ENCODE results near the gene RORB. TPM values are rescaled to one million over a fixed set of nuclear protein-coding genes. Genes with fewer than 3 reads are reported as not detected.
A peak's percentile ranks its signal among the peaks of the same experiment; 100 is the strongest.

The RORB gene
- polyA plus RNA-seq, 1 experiment, result not detected

DNA sequence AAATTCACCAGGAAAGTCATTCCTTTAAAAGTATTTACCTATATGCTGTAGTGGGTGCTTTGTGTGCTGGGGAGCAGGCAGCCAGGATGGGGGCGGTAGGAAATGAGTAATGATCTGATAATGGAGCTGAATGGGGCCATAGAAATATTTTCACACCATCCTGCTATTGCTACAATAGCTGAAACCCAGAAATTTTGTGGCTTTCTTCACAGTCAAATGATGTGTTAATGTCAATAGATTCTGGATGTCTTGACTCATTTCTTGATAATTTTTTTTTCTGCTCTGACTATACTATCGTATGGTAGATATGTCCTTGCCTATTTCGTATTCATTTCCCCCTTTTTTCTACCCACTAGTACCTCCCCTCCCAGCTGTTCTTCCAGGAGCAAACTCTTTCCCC lies 59.5 kb downstream of the RORB start:
- Histone ChIP-seq H3K4me3 (ENCODE audit: low read depth, low read length) (no peak overlapping the region), H3K27me3 (ENCODE audit: control insufficient read depth, insufficient read depth, low read length) (no peaks in the 10 kb centered on the region), H3K36me3 (ENCODE audit: control insufficient read depth, insufficient read depth, low read length) (no peaks in the 10 kb centered on the region)
- POLR2A ChIA-PET, result no interaction called here
- CTCF ChIA-PET, result interaction anchor here (0.7 to 1.0 kb wide), 2 partner anchors 13 to 24 kb away, joined by 3 read pairs; no protein-coding TSS in a partner anchor
- TF ChIP-seq, protein P1, sequence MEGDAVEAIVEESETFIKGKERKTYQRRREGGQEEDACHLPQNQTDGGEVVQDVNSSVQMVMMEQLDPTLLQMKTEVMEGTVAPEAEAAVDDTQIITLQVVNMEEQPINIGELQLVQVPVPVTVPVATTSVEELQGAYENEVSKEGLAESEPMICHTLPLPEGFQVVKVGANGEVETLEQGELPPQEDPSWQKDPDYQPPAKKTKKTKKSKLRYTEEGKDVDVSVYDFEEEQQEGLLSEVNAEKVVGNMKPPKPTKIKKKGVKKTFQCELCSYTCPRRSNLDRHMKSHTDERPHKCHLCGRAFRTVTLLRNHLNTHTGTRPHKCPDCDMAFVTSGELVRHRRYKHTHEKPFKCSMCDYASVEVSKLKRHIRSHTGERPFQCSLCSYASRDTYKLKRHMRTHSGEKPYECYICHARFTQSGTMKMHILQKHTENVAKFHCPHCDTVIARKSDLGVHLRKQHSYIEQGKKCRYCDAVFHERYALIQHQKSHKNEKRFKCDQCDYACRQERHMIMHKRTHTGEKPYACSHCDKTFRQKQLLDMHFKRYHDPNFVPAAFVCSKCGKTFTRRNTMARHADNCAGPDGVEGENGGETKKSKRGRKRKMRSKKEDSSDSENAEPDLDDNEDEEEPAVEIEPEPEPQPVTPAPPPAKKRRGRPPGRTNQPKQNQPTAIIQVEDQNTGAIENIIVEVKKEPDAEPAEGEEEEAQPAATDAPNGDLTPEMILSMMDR (IDR thresholded peaks at IDR 0.05; ENCODE audit: insufficient read depth, low read depth, low read length), result no peak
- no peak for DNase-seq (ENCODE audit: low read depth)

DNA sequence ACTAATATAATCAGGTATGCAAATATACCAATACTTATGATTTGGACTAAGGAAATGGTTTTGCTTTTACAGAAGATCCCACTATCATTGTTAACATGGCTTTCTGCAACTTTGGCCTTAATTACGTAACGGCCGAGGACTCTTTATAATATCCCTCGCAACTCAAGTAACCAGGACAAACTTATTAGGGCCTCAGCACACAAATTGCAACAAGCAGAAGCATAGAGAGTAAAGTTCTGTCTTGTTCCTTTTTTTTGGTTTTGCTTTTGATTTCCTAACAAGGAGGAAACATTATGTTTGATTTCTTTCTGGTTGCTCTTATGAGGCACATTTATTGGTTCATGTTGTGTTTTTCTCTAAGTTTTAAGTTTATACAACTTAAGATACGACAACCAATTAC lies 60.4 kb downstream of the RORB start:
- CTCF ChIA-PET, result no interaction called here
- TF ChIP-seq, protein P1 (IDR thresholded peaks at IDR 0.05; ENCODE audit: insufficient read depth, low read depth, low read length), result no peak
- DNase-seq (ENCODE audit: low read depth), result no peak
- POLR2A ChIA-PET, result no interaction called here
- Histone ChIP-seq H3K36me3 (ENCODE audit: control insufficient read depth, insufficient read depth, low read length) (no peaks in the 10 kb centered on the region), H3K4me3 (ENCODE audit: low read depth, low read length) (no peak overlapping the region), H3K27me3 (ENCODE audit: control insufficient read depth, insufficient read depth, low read length) (no peaks in the 10 kb centered on the region)

DNA sequence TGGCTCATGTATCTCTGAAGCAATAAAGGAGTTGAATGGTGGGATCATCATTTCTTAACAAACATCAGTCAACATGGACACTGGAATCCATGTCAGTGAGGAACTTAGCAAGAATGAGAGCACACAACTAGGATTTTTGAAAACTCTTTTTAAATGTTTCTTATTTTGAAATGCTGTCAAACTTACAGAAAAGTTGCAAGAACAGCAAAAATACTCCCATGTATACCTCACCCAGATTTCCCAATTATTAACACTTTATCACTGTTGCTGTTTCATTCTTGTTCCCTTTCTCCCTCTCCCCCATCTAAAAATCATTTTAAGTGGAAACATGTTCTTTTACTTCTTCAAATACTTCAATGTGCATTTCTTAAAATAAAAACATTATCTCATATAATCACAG lies 65.5 kb downstream of the RORB start:
- Histone ChIP-seq H3K27me3 (ENCODE audit: control insufficient read depth, insufficient read depth, low read length) (no peaks in the 10 kb centered on the region), H3K36me3 (ENCODE audit: control insufficient read depth, insufficient read depth, low read length) (no peaks in the 10 kb centered on the region), H3K4me3 (ENCODE audit: low read depth, low read length) (no peak overlapping the region)
- ChIA-PET POLR2A (no interaction called here), CTCF (no interaction called here)
- TF ChIP-seq, protein P1 (IDR thresholded peaks at IDR 0.05; ENCODE audit: insufficient read depth, low read depth, low read length), result no peak
- no peak for DNase-seq (ENCODE audit: low read depth)

DNA sequence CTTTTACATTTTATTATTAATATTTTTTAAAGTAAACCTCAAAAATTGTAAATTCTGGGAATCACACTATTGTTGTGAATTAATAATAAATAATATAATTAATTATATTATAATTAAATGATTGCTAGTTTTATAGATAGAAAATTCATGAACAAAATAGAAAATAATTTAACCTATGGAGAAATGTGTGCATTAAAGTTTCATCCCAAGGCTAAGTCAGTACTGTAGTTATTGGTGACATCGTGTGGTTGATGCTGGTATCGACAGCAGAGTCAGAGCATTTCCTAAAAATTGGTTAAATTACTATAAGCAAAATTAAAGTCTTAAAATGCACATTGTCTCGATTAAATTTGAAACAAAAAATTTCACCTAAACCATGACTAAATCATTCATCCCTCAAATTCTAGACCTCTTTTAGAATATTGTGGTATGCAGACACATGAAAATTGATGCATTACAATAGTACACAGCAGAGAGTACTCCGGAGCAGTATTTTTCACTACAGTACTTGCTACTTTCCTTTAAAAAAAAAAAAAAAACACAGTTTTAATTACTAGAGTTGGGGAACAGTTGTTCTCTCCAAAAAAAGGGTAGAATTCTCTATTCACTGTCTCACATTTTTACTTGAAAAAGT lies 73.9 kb downstream of the RORB start:
- Histone ChIP-seq H3K4me3 (ENCODE audit: low read depth, low read length) (no peak overlapping the region), H3K36me3 (ENCODE audit: control insufficient read depth, insufficient read depth, low read length) (no peaks in the 10 kb centered on the region), H3K27me3 (ENCODE audit: control insufficient read depth, insufficient read depth, low read length) (no peaks in the 10 kb centered on the region)
- no peak for DNase-seq (ENCODE audit: low read depth)
- TF ChIP-seq, protein P1 (IDR thresholded peaks at IDR 0.05; ENCODE audit: insufficient read depth, low read depth, low read length), result peak; percentile 73
- ChIA-PET CTCF (interaction anchor here (1.0 to 2.4 kb wide), 3 partner anchors 12 to 1370 kb away, joined by 3 to 14 read pairs (median 3); no protein-coding TSS in a partner anchor), POLR2A (no interaction called here)

DNA sequence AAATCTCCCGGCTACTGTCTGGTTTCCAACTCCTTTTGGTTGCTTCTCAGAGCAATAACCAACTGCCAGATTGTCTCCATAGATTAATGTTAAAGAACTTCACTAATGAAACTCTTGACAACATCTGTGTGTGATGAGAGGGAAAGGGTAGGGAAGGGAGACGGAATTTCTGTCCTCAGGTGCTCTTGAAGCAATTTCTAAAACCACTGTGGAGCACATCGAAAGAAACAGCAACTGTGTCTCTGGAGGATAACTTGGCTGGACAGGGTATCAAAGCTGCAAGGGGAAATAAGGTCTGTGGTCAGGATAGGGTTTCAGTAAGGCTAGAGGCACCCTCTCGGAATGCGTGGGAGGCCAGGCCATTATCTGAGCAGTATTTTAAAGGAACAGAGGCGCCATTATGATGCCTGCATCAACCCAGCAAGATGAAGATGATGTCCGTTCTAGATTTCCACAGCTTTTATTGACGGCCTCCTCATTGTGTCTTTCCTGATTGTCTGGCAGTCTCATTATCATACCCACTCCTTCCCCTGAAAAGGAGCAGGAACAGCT lies 76.6 kb downstream of the RORB start:
- TF ChIP-seq, protein P1 (IDR thresholded peaks at IDR 0.05; ENCODE audit: insufficient read depth, low read depth, low read length), result no peak
- ChIA-PET CTCF (interaction anchor here (1.0 to 2.6 kb wide), 3 partner anchors 9 to 1373 kb away, joined by 3 to 11 read pairs (median 9); no protein-coding TSS in a partner anchor), POLR2A (no interaction called here)
- H3K36me3 ChIP-seq (ENCODE audit: control insufficient read depth, insufficient read depth, low read length), result no peaks in the 10 kb centered on the region
- no peak overlapping the region for H3K4me3 ChIP-seq (ENCODE audit: low read depth, low read length)
- no peak for DNase-seq (ENCODE audit: low read depth)
- no peaks in the 10 kb centered on the region for H3K27me3 ChIP-seq (ENCODE audit: control insufficient read depth, insufficient read depth, low read length)

All from BJ (cell line).